AG08396 (cell line): Measurements from ENCODE around the gene RPRD2.

Experiments used
- DNase-seq: peaks from one replicate; pipeline ENCODE4 v3.0.0; 2012; ENCODE audit warnings: low spot score, mixed read lengths

Gene RPRD2

DNA sequence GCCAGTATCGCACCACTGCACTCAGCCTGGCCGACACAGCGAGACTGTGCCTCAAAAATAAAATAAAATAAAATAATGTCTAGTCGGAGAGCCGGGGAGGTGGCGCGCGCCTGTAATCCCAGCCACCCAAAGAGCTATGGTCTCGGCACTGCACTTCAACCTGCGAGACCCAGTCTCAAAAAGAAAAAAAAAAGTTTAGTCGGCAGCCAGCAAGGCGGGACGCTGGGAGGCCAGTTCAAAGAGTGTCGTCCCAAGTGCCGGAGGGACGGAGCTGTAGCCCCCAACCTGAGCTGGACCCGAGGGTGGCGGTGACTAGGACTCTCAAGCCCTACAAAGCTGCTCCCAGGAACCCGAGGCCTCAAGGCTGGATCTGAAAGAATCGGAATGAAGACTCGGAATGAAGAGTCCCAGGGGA is 151.0 kb downstream of the RPRD2 start:
- DNase-seq: no peak

GRCh38 chr1:150515328-150516049 is 151.5 kb downstream of the RPRD2 start, which contains the start of gene FALEC:
TSS of gene FALEC (plus strand) at chr1:150515752.
- peak; percentile 98 for DNase-seq

- no peak for DNase-seq
These were observed 152.2 kb downstream of the RPRD2 start for GRCh38 chr1:150516050-150516591.

DNA sequence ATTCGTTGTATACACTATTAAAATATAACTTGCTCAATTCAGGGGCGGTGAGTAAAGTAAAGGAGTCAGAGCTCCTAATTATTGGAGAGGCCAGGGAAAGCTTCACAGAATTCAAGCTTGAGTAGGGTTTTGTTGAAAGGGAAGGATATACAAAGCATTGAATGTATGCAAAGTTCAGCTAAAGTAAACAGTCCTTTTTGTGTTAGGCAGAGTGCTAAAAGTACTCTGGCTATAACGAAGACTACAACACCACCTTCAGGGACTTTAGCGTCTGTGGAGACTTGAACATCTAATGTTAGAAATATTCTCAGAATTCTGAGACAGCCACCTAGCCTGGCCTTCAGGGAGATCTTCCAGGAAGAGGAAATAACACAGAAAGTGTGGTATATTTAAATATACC is 152.7 kb downstream of the RPRD2 start:
- DNase-seq: no peak

DNA sequence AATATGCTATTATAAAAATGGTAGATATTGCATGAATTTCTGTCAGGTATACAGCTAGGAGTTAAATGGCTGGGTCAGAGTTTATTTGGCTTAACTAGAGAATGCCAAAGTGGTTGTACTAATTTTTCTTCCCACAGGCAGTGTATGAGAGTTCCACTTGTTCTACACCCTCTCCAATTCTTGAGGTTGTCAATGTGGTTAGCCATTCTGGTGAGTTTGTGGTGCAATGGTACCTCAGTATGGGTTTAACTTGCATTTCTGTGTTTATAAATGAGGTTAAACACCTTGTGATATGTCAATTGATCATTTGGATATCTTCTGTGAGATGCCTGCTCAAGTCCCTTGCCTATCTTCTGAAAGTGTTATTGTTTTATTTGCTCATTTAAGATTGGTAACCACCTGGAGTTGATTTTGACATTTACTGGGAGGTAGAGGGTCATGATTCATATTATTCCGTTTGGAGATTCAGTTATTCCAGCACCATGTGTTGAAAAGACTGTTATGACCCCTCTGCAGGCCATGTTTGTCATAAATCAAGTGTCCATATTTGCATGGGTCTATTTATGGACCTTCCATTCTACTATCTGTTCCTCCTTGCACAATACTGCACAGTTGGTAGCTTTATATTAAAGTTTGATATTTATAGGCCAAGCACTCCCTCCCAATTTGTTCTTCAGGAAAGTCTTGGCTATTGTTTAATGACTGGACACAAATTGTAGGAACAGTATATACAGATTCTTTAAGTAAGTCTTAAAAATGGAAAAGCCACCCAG is 157.4 kb downstream of the RPRD2 start:
- DNase-seq: no peak

- no peak for DNase-seq
These were observed 161.4 kb downstream of the RPRD2 start for GRCh38 chr1:150525348-150525747.
